ENCODE results near the gene ANKRD35. TPM values are rescaled to one million over a fixed set of nuclear protein-coding genes. Genes with fewer than 3 reads are reported as not detected.

ANKRD35 gene
- polyA plus RNA-seq, 1 experiment: 2.7 TPM

GRCh38 chr1:145891143-145891542 lies 5.5 kb upstream of the ANKRD35 start:
- H3K27me3 ChIP-seq (ENCODE audit: control insufficient read depth, insufficient read depth, low read length): no peaks in the 10 kb centered on the region
- H3K9me3 ChIP-seq (ENCODE audit: control insufficient read depth, insufficient read depth, low read length): no peaks in the 10 kb centered on the region
- ChIA-PET CTCF (interaction anchor here (0.7 to 5.1 kb wide), 26 partner anchors 10 to 152 kb away, joined by 3 to 133 read pairs (median 10); partner anchors contain the start of genes ANKRD34A, ITGA10, NUDT17 and PEX11B), POLR2A (interaction anchor here (0.9 to 2.5 kb wide), 7 partner anchors 12 to 46 kb away, joined by 4 to 25 read pairs (median 8); partner anchors contain the start of genes NUDT17, PEX11B, PIAS3 and RBM8A)
- DNase-seq (ENCODE audit: low read depth, low spot score): no peak
- peak overlapping the region; percentile 99 for H3K27ac ChIP-seq (ENCODE audit: low read depth, low read length)
- no peak overlapping the region for H3K4me3 ChIP-seq (ENCODE audit: low read depth, low read length)
- TF ChIP-seq CTCF (IDR thresholded peaks at IDR 0.05; ENCODE audit: low read depth, low read length): no peak

GRCh38 chr1:145889722-145890121 lies 4.1 kb upstream of the ANKRD35 start:
- Histone ChIP-seq H3K9me3 (ENCODE audit: control insufficient read depth, insufficient read depth, low read length) (no peaks in the 10 kb centered on the region), H3K27me3 (ENCODE audit: control insufficient read depth, insufficient read depth, low read length) (no peaks in the 10 kb centered on the region), H3K4me3 (ENCODE audit: low read depth, low read length) (no peak overlapping the region), H3K27ac (ENCODE audit: low read depth, low read length) (no peak overlapping the region)
- no peak for DNase-seq (ENCODE audit: low read depth, low spot score)
- CTCF ChIA-PET: interaction anchor here (5.1 kb wide), 1 partner anchor 19 kb away, joined by 133 read pairs; the partner anchor contains the start of gene ITGA10
- POLR2A ChIA-PET: no interaction called here
- no peak for TF ChIP-seq CTCF (IDR thresholded peaks at IDR 0.05; ENCODE audit: low read depth, low read length)

- Histone ChIP-seq H3K27me3 (ENCODE audit: control insufficient read depth, insufficient read depth, low read length) (no peaks in the 10 kb centered on the region), H3K27ac (ENCODE audit: low read depth, low read length) (no peak overlapping the region), H3K9me3 (ENCODE audit: control insufficient read depth, insufficient read depth, low read length) (no peaks in the 10 kb centered on the region), H3K4me3 (ENCODE audit: low read depth, low read length) (no peak overlapping the region)
- TF ChIP-seq CTCF (IDR thresholded peaks at IDR 0.05; ENCODE audit: low read depth, low read length): no peak
- ChIA-PET POLR2A (interaction anchor here (0.5 kb wide), 1 partner anchor 31 kb away, joined by 4 read pairs; the partner anchor contains the start of gene PEX11B), CTCF (interaction anchor here (1.2 kb wide), 1 partner anchor 22 kb away, joined by 3 read pairs; the partner anchor contains the start of gene ITGA10)
- DNase-seq (ENCODE audit: low read depth, low spot score): no peak
These were observed 2.0 kb upstream of the ANKRD35 start for GRCh38 chr1:145887631-145888030.

- ChIA-PET CTCF (interaction anchor here (1.2 kb wide), 1 partner anchor 23 kb away, joined by 3 read pairs; the partner anchor contains the start of gene ITGA10), POLR2A (interaction anchor here (0.6 to 2.4 kb wide), 3 partner anchors 27 to 41 kb away, joined by 3 to 10 read pairs (median 5); partner anchors contain the start of genes NUDT17 and PIAS3)
- H3K4me3 ChIP-seq (ENCODE audit: low read depth, low read length): no peak overlapping the region
- no peak for DNase-seq (ENCODE audit: low read depth, low spot score)
- no peak for TF ChIP-seq CTCF (IDR thresholded peaks at IDR 0.05; ENCODE audit: low read depth, low read length)
- H3K27ac ChIP-seq (ENCODE audit: low read depth, low read length): no peak overlapping the region
- H3K9me3 ChIP-seq (ENCODE audit: control insufficient read depth, insufficient read depth, low read length): no peaks in the 10 kb centered on the region
- H3K27me3 ChIP-seq (ENCODE audit: control insufficient read depth, insufficient read depth, low read length): no peaks in the 10 kb centered on the region
These were observed 1.1 kb upstream of the ANKRD35 start for GRCh38 chr1:145886816-145887215.

GRCh38 chr1:145886390-145886789 lies 724 bp upstream of the ANKRD35 start:
- Histone ChIP-seq H3K9me3 (ENCODE audit: control insufficient read depth, insufficient read depth, low read length) (no peaks in the 10 kb centered on the region), H3K27ac (ENCODE audit: low read depth, low read length) (no peak overlapping the region), H3K4me3 (ENCODE audit: low read depth, low read length) (peak overlapping the region; percentile 73), H3K27me3 (ENCODE audit: control insufficient read depth, insufficient read depth, low read length) (no peaks in the 10 kb centered on the region)
- CTCF ChIA-PET: no interaction called here
- no peak for TF ChIP-seq CTCF (IDR thresholded peaks at IDR 0.05; ENCODE audit: low read depth, low read length)
- no peak for DNase-seq (ENCODE audit: low read depth, low spot score)
- POLR2A ChIA-PET: interaction anchor here (0.6 to 2.4 kb wide), 4 partner anchors 27 to 152 kb away, joined by 3 to 10 read pairs (median 4); partner anchors contain the start of genes NUDT17 and PIAS3

Data from AG04450 (cell line).